Coronary artery (tissue), 2 donors: Measurements from ENCODE around the gene ACTR2.
"Not testable (repeated sequence)": the region's sequence is repeated elsewhere in the genome, so short reads cannot be mapped to it uniquely, and the experiment has no call there.

Experiments
- DNase-seq: peaks from one replicate; pipeline ENCODE4 v3.0.0-alpha.2; 2017; ENCODE audit warnings: low spot score
- H3K27ac ChIP-seq, 2 donors: fragments of 200-600 bp; sonication (generic); one replicate each; pipeline ENCODE4 v1.5.1; 2016 to 2019
- H3K4me3 ChIP-seq: fragments of 200-600 bp; sonication (generic); 2 replicates; pipeline ENCODE4 v1.5.1; 2016; ENCODE audit warnings: mild to moderate bottlenecking, moderate library complexity
- TF ChIP-seq, protein P1 (sequence below): fragments of 200-600 bp; sonication (generic); IDR thresholded peaks from one replicate; pipeline ENCODE4 v1.5.1; 2019; ENCODE audit warnings: antibody characterized with exemption

Gene ACTR2

DNA sequence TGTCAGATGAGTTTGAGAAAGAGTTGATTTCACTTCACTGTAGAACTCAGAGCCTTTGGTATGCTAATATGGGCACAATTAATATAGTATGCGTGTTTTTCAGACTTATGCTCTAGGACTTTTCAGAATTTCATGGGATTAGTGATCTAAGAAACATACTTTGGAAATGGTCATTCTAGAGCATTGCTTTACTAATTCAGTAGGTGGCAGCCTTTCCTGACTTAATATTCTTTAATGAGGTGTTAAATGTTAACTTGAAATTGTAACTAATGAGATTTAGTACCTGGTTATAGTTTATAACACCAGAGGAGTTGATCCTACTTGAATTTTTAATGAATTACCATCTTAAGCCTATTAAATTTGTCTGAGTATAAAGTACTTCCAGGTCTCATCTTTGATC is 28.4 kb downstream of the ACTR2 start:
- Histone ChIP-seq H3K27ac (no peak overlapping the region), H3K4me3 (no peak overlapping the region)
- TF ChIP-seq, protein P1, sequence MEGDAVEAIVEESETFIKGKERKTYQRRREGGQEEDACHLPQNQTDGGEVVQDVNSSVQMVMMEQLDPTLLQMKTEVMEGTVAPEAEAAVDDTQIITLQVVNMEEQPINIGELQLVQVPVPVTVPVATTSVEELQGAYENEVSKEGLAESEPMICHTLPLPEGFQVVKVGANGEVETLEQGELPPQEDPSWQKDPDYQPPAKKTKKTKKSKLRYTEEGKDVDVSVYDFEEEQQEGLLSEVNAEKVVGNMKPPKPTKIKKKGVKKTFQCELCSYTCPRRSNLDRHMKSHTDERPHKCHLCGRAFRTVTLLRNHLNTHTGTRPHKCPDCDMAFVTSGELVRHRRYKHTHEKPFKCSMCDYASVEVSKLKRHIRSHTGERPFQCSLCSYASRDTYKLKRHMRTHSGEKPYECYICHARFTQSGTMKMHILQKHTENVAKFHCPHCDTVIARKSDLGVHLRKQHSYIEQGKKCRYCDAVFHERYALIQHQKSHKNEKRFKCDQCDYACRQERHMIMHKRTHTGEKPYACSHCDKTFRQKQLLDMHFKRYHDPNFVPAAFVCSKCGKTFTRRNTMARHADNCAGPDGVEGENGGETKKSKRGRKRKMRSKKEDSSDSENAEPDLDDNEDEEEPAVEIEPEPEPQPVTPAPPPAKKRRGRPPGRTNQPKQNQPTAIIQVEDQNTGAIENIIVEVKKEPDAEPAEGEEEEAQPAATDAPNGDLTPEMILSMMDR, result no peak
- DNase-seq, result no peak

DNA sequence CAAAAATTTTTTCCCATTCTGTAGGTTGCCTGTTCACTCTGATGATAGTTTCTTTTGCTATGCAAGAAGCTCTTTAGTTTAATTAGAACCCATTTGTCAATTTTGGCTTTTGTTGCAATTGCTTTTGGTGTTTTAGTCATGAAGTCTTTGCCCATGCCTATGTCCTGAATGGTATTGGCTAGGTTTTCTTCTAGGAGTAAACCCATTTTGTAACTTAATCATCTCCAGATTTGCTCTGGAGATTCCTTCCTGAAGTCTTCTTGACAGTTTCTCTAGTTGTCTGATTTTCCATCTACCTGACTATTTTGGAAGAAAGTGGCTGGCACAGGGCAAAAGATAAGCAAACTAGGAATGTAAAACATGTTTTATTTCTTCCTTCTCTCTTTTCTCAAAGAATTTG is 30.2 kb downstream of the ACTR2 start:
- H3K4me3 ChIP-seq, DNase-seq, H3K27ac ChIP-seq: not testable (repeated sequence)

GRCh38 chr2:65261676-65262075 is 34.0 kb downstream of the ACTR2 start:
- Histone ChIP-seq H3K4me3 (no peak overlapping the region), H3K27ac (no peak overlapping the region)
- TF ChIP-seq, protein P1, result no peak
- DNase-seq, result no peak

DNA sequence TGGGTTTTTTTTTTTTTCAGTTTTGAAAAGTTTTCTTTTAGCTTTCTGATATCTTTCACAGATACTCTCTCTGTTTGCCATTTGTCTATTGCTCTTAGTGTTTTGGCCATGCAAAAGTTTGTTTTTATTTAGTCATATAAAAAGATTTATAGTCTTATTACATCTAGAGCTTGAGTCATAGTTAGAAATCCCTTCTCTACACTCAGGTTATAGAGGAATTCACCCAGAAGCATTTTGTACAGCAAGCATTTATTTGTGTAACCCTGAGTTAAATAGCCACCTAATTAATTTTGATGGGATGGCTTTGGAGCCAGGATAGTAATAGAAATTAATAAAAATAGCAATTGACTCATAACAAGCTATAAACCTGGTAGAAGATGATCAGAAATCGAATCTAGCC is 35.6 kb downstream of the ACTR2 start:
- TF ChIP-seq, protein P1, result no peak
- H3K27ac ChIP-seq, result no peak overlapping the region
- DNase-seq, result no peak
- H3K4me3 ChIP-seq, result no peak overlapping the region

GRCh38 chr2:65263986-65264385 is 36.4 kb downstream of the ACTR2 start:
- no peak overlapping the region for H3K27ac ChIP-seq
- H3K4me3 ChIP-seq, result no peak overlapping the region
- DNase-seq, result no peak
- TF ChIP-seq, protein P1, result no peak

DNA sequence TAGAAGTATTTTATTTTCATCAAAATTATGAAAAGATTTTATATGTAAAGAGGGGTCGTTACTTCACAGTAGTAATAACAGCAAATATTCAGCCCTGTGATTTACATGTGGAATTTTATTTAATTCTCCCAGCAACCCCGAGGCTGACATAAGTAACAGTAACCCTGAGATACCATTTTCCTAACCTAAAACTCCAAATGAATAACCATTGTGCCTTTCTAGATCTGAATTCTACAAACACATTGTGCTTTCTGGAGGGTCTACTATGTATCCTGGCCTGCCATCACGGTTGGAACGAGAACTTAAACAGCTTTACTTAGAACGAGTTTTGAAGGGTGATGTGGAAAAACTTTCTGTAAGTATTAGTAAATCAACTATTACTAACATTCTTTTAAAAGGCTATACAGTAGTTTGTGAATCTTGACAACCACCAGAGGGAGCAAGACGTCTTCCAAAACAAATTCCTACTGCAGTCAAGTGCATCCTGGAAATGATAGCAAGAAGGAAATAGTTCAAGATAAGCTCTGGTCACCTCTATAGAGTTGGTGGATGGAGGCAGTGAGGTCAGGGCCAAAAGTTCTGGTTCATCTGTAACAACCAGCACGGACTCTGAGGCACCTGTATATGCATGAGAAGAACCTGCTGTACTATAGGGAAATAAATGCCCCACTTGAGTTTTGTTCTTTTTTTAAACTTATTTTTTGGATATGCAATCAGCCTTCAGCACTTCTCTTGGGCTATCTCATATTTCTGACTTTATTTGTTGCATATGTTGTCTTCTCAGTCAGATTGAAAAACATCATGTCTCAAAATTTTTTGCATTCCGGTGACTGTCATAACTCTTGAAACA is 37.4 kb downstream of the ACTR2 start:
- H3K4me3 ChIP-seq, result no peak overlapping the region
- no peak for DNase-seq
- no peak overlapping the region for H3K27ac ChIP-seq
- TF ChIP-seq, protein P1, result peak; percentile 45

DNA sequence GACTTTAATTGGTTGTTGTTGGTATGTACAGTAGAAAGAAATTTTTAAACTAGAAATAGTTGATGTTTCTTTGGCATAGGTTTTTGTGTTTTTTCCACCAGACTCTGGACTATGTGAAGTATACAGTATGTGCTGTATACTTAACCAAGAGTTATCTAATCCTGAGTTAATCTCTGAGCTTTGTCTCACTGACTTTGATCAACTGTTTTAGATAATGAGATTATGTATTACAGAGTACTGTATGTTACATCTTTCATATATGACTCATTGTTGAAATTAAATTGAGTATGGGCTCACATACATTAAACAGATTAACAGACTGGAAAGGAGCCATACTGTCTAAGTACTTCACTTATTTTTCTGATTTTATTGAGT is 38.0 kb downstream of the ACTR2 start:
- no peak overlapping the region for H3K4me3 ChIP-seq

More for the DNA sequence above, 38.0 kb downstream of the ACTR2 start:
- DNase-seq, result no peak
- TF ChIP-seq, protein P1, result no peak
- no peak overlapping the region for H3K27ac ChIP-seq
